ENCODE data around the gene ADCY10.

- TF ChIP-seq, protein P1, sequence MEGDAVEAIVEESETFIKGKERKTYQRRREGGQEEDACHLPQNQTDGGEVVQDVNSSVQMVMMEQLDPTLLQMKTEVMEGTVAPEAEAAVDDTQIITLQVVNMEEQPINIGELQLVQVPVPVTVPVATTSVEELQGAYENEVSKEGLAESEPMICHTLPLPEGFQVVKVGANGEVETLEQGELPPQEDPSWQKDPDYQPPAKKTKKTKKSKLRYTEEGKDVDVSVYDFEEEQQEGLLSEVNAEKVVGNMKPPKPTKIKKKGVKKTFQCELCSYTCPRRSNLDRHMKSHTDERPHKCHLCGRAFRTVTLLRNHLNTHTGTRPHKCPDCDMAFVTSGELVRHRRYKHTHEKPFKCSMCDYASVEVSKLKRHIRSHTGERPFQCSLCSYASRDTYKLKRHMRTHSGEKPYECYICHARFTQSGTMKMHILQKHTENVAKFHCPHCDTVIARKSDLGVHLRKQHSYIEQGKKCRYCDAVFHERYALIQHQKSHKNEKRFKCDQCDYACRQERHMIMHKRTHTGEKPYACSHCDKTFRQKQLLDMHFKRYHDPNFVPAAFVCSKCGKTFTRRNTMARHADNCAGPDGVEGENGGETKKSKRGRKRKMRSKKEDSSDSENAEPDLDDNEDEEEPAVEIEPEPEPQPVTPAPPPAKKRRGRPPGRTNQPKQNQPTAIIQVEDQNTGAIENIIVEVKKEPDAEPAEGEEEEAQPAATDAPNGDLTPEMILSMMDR (IDR thresholded peaks at IDR 0.05 in 4 of 5, conservative IDR thresholded peaks at IDR 0.05 in 1 of 5): no peak
- TF ChIP-seq POLR2A (IDR thresholded peaks at IDR 0.05): no peak
Observed at GRCh38 chr1:167928457-167928852, 14.5 kb upstream of the ADCY10 start.

Data from gastrocnemius medialis (tissue), 4 donors.